Activated T-helper 2 cell treated with anti-CD3 and anti-CD28 coated beads, Interferon-gamma antibody, Interleukin-2, Interleukin-4, amounts not matched to agents 10 μg/mL and 5 μg/mL and 100 μg/mL, durations not matched to agents 14 hours and 24 hours and 36 hours (primary cell): ENCODE measurements around the gene ALOX5. TPM values are rescaled to one million over a fixed set of nuclear protein-coding genes. Genes with fewer than 3 reads are reported as not detected.

Source experiments
- DNase-seq: peaks from one replicate; pipeline ENCODE4 v3.0.0; 2021; ENCODE audit warnings: low spot score
- H3K27ac Mint-ChIP-seq: one replicate; pipeline ENCODE4 v1.8.0; 2021; ENCODE audit warnings: mixed read lengths
- H3K27me3 Mint-ChIP-seq: one replicate; pipeline ENCODE4 v1.8.0; 2021; ENCODE audit warnings: low read depth, mixed read lengths
- H3K36me3 Mint-ChIP-seq: one replicate; pipeline ENCODE4 v1.8.0; 2021; ENCODE audit warnings: low read depth, mixed read lengths
- H3K4me1 Mint-ChIP-seq: one replicate; pipeline ENCODE4 v1.8.0; 2021; ENCODE audit warnings: low read depth, mixed read lengths
- H3K4me3 Mint-ChIP-seq: one replicate; pipeline ENCODE4 v1.8.0; 2021; ENCODE audit warnings: low read depth, mild to moderate bottlenecking, moderate library complexity, mixed read lengths
- H3K9me3 Mint-ChIP-seq: one replicate; pipeline ENCODE4 v1.8.0; 2021; ENCODE audit warnings: mixed read lengths
- intact Hi-C: fragments of 100-400 bp; cut with micrococcal nuclease; formaldehyde crosslinking; loops from one replicate; pipeline ENCODE4 v1.15.1; 2023
- total RNA-seq: library from RNA; stranded (reverse); gene quantifications from 2 replicates; pipeline ENCODE4 v1.2.3, GENCODE V29; 2022

ALOX5 gene
- total RNA-seq, 1 donor from 2014 or later = 0.21 TPM

GRCh38 chr10:45439365-45439764 lies 65.3 kb downstream of the ALOX5 start:
- no peak overlapping the region for H3K27ac Mint-ChIP-seq
- H3K4me1 Mint-ChIP-seq = peaks cover 4% of the 10 kb centered on the region
- H3K27me3 Mint-ChIP-seq = peaks cover 9% of the 10 kb centered on the region
- intact Hi-C loops = no loop called here
- no peaks in the 10 kb centered on the region for H3K9me3 Mint-ChIP-seq
- H3K36me3 Mint-ChIP-seq = no peaks in the 10 kb centered on the region
- DNase-seq = no peak
- H3K4me3 Mint-ChIP-seq = no peak overlapping the region

- intact Hi-C loops = no loop called here
- peaks cover 9% of the 10 kb centered on the region for H3K27me3 Mint-ChIP-seq
- no peaks in the 10 kb centered on the region for H3K9me3 Mint-ChIP-seq
- no peak for DNase-seq
- H3K36me3 Mint-ChIP-seq = no peaks in the 10 kb centered on the region
- H3K27ac Mint-ChIP-seq = no peak overlapping the region
- no peak overlapping the region for H3K4me3 Mint-ChIP-seq
- H3K4me1 Mint-ChIP-seq = peaks cover 2% of the 10 kb centered on the region
Measured at GRCh38 chr10:45439873-45440272, 65.9 kb downstream of the ALOX5 start.

GRCh38 chr10:45440511-45441062 lies 66.6 kb downstream of the ALOX5 start:
- no peak overlapping the region for H3K27ac Mint-ChIP-seq
- no peaks in the 10 kb centered on the region for H3K36me3 Mint-ChIP-seq
- intact Hi-C loops = no loop called here
- no peak for DNase-seq
- H3K27me3 Mint-ChIP-seq = peaks cover 9% of the 10 kb centered on the region
- H3K9me3 Mint-ChIP-seq = no peaks in the 10 kb centered on the region
- no peak overlapping the region for H3K4me3 Mint-ChIP-seq
- H3K4me1 Mint-ChIP-seq = peaks cover 2% of the 10 kb centered on the region

- H3K4me1 Mint-ChIP-seq = peaks cover 2% of the 10 kb centered on the region
- intact Hi-C loops = no loop called here
- no peaks in the 10 kb centered on the region for H3K36me3 Mint-ChIP-seq
- H3K27ac Mint-ChIP-seq = no peak overlapping the region
- no peak overlapping the region for H3K4me3 Mint-ChIP-seq
- DNase-seq = no peak
- H3K9me3 Mint-ChIP-seq = no peaks in the 10 kb centered on the region
- peaks cover 5% of the 10 kb centered on the region for H3K27me3 Mint-ChIP-seq
Measured at GRCh38 chr10:45441239-45442190, 67.5 kb downstream of the ALOX5 start.

- H3K9me3 Mint-ChIP-seq = no peaks in the 10 kb centered on the region
- no peak overlapping the region for H3K4me3 Mint-ChIP-seq
- H3K36me3 Mint-ChIP-seq = no peaks in the 10 kb centered on the region
- intact Hi-C loops = no loop called here
- no peak for DNase-seq
- H3K27me3 Mint-ChIP-seq = peaks cover 3% of the 10 kb centered on the region
- H3K4me1 Mint-ChIP-seq = peaks cover 2% of the 10 kb centered on the region
- no peak overlapping the region for H3K27ac Mint-ChIP-seq
Measured at GRCh38 chr10:45442251-45442650, 68.2 kb downstream of the ALOX5 start.

- no peak overlapping the region for H3K4me3 Mint-ChIP-seq
- no peaks in the 10 kb centered on the region for H3K36me3 Mint-ChIP-seq
- intact Hi-C loops = no loop called here
- H3K27ac Mint-ChIP-seq = no peak overlapping the region
- no peak for DNase-seq
- H3K4me1 Mint-ChIP-seq = peaks cover 2% of the 10 kb centered on the region
- peaks cover 3% of the 10 kb centered on the region for H3K27me3 Mint-ChIP-seq
- no peaks in the 10 kb centered on the region for H3K9me3 Mint-ChIP-seq
Measured at GRCh38 chr10:45442662-45443061, 68.6 kb downstream of the ALOX5 start.

GRCh38 chr10:45443101-45444009 lies 69.3 kb downstream of the ALOX5 start:
- Mint-ChIP-seq H3K27me3 (no peaks in the 10 kb centered on the region), H3K4me3 (no peak overlapping the region), H3K4me1 (no peaks in the 10 kb centered on the region), H3K36me3 (no peaks in the 10 kb centered on the region), H3K9me3 (no peaks in the 10 kb centered on the region), H3K27ac (no peak overlapping the region)
- DNase-seq = no peak
- intact Hi-C loops = no loop called here

- no peak overlapping the region for H3K27ac Mint-ChIP-seq
- H3K27me3 Mint-ChIP-seq = no peaks in the 10 kb centered on the region
- DNase-seq = no peak
- no peaks in the 10 kb centered on the region for H3K9me3 Mint-ChIP-seq
- H3K4me3 Mint-ChIP-seq = no peak overlapping the region
- intact Hi-C loops = no loop called here
- no peaks in the 10 kb centered on the region for H3K36me3 Mint-ChIP-seq
- no peaks in the 10 kb centered on the region for H3K4me1 Mint-ChIP-seq
Measured at GRCh38 chr10:45444022-45444421, 70.0 kb downstream of the ALOX5 start.

GRCh38 chr10:45444976-45445898 lies 71.2 kb downstream of the ALOX5 start:
- H3K27me3 Mint-ChIP-seq = no peaks in the 10 kb centered on the region
- H3K36me3 Mint-ChIP-seq = no peaks in the 10 kb centered on the region
- no peak overlapping the region for H3K4me3 Mint-ChIP-seq
- no peak overlapping the region for H3K27ac Mint-ChIP-seq
- no peaks in the 10 kb centered on the region for H3K9me3 Mint-ChIP-seq
- no peak for DNase-seq
- intact Hi-C loops = no loop called here
- H3K4me1 Mint-ChIP-seq = no peaks in the 10 kb centered on the region

- no peaks in the 10 kb centered on the region for H3K27me3 Mint-ChIP-seq
- no peaks in the 10 kb centered on the region for H3K9me3 Mint-ChIP-seq
- no peaks in the 10 kb centered on the region for H3K4me1 Mint-ChIP-seq
- H3K27ac Mint-ChIP-seq = no peak overlapping the region
- H3K36me3 Mint-ChIP-seq = no peaks in the 10 kb centered on the region
- DNase-seq = no peak
- intact Hi-C loops = no loop called here
- no peak overlapping the region for H3K4me3 Mint-ChIP-seq
Measured at GRCh38 chr10:45446858-45447257, 72.8 kb downstream of the ALOX5 start.

GRCh38 chr10:45447416-45447815 lies 73.4 kb downstream of the ALOX5 start:
- H3K4me1 Mint-ChIP-seq = no peaks in the 10 kb centered on the region

GRCh38 chr10:45450866-45451265 lies 76.8 kb downstream of the ALOX5 start:
- no peak for DNase-seq
- Mint-ChIP-seq H3K27ac (no peak overlapping the region), H3K9me3 (no peaks in the 10 kb centered on the region), H3K36me3 (no peaks in the 10 kb centered on the region), H3K4me1 (peaks cover 7% of the 10 kb centered on the region), H3K4me3 (no peak overlapping the region), H3K27me3 (no peaks in the 10 kb centered on the region)
- intact Hi-C loops = no loop called here

More at GRCh38 chr10:45447416-45447815, 73.4 kb downstream of the ALOX5 start:
- no peak overlapping the region for H3K27ac Mint-ChIP-seq
- no peaks in the 10 kb centered on the region for H3K36me3 Mint-ChIP-seq
- no peak overlapping the region for H3K4me3 Mint-ChIP-seq
- H3K9me3 Mint-ChIP-seq = no peaks in the 10 kb centered on the region
- H3K27me3 Mint-ChIP-seq = no peaks in the 10 kb centered on the region
- intact Hi-C loops = no loop called here
- no peak for DNase-seq
